SK-N-SH (cell line): ENCODE results near the gene PLXNA4.

Experiments
- CTCF ChIP-seq: fragments of 200-600 bp; sonication (generic); IDR thresholded peaks from 2 replicates; pipeline ENCODE4 v1.6.1; 2017; ENCODE audit warnings: antibody characterized with exemption, mild to moderate bottlenecking, moderate library complexity
- MXI1 ChIP-seq: IDR thresholded peaks from 2 replicates; pipeline ENCODE4 v1.6.1; 2012; ENCODE audit warnings: mild to moderate bottlenecking, low read depth, low read length, improper control_type of control experiment
- PBX3 ChIP-seq: IDR thresholded peaks from 2 replicates; pipeline ENCODE4; 2012
- SMC3 ChIP-seq: IDR thresholded peaks from 2 replicates; pipeline ENCODE4 v1.6.1; 2012; ENCODE audit warnings: low read depth, low read length, improper control_type of control experiment
- TAF1 ChIP-seq: IDR thresholded peaks from 2 replicates; pipeline ENCODE4 v1.6.1; 2012; ENCODE audit warnings: low read depth, mild to moderate bottlenecking, low read length, moderate library complexity, borderline replicate concordance
- YY1 ChIP-seq: IDR thresholded peaks from 2 replicates; pipeline ENCODE4 v1.4.0; 2012; ENCODE audit warnings: low read depth, mild to moderate bottlenecking

GRCh38 chr7:132610995-132611394 is 34.7 kb upstream of the PLXNA4 start:
- TF ChIP-seq CTCF (no peak), SMC3 (no peak), PBX3 (no peak), TAF1 (no peak), YY1 (no peak), MXI1 (no peak)
